Activated CD4-positive, alpha-beta T cell treated with anti-CD3 and anti-CD28 coated beads, Interleukin-2, amount 50 U/mL, for 24 hours (primary cell): ENCODE measurements around the gene E4F1.

ENCODE experiments used
- DNase-seq, 2 donors: peaks; one replicate each; pipeline ENCODE4 v3.0.0-alpha.2; 2020; ENCODE audit warnings: low read depth in 1 of 2, low spot score in 1 of 2

Gene E4F1

DNA sequence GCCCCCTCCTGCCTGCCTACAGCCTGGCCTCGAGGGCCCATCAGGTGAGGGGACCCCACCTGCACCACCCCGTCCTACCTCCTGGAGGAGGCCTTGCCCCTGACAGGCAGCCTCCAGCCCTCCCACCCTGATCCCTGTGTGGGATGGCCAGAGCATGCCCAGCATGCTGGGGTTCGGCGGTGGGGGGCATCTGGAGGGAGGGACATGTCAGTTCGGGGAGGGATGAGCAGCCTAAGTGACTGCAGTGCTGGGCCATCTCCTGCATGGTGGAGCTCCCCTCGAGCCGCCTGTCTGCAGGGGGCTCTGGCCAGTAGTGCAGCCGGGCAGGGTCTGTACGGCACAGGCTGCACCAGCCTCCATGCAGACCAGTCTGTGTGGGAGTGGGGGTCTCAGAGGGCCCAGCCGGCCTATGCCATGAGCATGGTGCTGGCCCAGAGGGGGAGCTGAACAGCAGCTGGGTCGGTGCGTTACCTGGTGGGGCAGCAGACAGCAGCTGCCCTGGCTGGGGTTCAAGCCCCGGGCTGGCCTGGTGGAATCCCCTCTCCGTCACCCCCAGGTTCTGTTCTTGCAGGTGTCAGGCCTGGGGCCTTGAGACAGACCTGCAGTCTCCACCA is 48.6 kb downstream of the E4F1 start:
- DNase-seq, result no peak

GRCh38 chr16:2273484-2273883 is 50.1 kb downstream of the E4F1 start:
- DNase-seq, result no peak

DNA sequence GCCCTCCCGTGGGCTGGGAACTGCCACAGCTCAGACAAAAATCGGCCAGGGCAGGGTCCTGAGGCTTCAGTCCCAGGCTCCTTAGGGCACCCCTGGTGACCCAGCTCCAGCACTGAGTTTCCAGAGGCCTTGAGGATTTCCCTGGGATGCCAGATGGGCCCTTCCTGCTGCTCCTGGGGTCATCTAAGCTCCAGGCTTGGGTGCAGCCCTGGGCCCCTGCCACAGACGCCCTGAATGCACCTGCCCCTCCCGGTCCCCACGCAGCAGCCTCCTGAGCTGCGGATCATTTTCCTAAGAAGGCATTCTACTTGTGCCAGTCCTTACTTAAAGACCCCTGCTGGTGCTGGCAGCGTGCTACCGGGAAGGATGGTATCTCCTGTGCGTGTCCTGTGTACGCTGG is 50.5 kb downstream of the E4F1 start:
- DNase-seq, result no peak

DNA sequence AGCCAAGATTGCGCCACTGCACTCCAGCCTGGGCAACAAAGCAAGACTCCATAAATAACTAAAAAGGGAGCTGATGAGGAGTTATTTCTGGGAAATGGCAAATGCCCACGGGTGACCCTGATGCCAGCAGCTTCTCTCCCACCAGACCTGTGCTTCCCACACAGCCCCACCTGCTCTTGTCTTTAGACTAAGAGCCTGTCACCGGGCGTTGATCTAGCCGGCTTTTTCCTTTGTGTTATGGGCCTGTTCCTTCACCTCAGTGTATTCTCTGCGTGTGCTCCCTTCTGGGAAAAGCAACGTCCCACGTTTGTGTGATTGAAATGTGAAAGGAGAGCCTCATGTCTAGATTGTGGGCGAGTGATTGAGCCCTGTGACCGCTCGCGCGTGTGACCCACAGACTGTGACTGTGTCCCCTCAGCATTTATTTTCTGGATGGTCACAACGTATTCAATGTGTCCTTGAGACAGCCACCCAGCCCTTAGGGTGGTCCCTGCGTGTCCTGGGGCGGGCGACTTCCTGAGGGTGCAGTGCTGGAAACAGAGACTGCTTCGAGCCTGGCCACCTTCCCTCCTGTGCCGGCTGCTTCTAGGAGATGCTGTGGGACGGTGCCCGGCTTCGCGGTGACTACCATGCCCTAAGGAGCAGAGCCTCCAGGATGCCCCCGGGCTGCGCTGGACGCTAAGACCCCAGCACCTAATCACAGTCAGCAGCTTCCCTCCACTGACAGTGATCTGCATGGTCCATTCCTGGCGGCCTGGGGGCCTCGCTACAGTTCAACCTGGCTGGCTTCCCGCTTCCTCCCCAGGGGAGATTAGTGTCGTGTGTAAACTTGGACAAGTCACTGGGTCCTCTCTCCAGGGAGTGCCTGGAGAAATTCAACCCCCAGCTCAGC is 52.3 kb downstream of the E4F1 start:
- no peak for DNase-seq

GRCh38 chr16:2276368-2277195 is 53.2 kb downstream of the E4F1 start:
- DNase-seq, result no peak

DNA sequence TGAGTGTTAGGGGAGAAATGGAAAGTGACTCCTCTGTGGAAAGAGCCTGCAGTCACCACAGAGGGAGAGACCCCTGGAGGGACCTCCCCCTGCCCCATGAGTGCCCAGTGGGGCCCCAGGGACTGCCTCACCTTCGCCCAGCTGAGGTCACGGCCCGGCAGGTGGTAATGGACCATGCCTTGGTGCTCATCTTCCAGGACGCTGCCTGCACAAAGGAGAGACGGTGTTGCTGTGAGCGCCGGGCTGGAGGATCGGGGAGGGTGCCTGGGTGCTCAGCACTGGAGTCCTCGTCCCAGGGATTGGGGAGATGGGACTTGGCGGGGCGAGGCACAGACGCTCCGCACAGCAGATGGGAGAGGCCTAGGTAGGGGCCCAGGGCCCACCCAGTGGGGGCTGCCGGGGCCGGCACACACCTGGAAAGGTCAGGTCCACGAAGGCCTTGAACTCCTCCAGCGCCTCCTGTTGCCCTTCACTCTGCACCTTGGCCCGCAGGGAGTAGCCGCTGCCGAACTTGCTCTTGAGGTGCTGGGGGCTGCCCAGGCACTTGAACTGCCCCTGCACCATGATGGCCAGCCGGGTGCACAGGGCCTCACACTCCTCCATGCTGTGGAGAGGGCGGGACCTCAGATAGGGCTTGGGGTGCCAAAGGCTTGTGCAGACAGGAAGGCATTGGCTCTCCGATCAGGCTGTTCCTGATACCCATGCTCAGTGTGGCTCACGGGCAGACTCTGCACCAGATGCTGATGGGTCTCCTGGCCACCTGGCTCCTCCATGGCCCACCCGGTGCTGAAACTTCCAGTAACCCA is 54.3 kb downstream of the E4F1 start:
- DNase-seq, result no peak

GRCh38 chr16:2278272-2278608 is 54.8 kb downstream of the E4F1 start:
- no peak for DNase-seq

DNA sequence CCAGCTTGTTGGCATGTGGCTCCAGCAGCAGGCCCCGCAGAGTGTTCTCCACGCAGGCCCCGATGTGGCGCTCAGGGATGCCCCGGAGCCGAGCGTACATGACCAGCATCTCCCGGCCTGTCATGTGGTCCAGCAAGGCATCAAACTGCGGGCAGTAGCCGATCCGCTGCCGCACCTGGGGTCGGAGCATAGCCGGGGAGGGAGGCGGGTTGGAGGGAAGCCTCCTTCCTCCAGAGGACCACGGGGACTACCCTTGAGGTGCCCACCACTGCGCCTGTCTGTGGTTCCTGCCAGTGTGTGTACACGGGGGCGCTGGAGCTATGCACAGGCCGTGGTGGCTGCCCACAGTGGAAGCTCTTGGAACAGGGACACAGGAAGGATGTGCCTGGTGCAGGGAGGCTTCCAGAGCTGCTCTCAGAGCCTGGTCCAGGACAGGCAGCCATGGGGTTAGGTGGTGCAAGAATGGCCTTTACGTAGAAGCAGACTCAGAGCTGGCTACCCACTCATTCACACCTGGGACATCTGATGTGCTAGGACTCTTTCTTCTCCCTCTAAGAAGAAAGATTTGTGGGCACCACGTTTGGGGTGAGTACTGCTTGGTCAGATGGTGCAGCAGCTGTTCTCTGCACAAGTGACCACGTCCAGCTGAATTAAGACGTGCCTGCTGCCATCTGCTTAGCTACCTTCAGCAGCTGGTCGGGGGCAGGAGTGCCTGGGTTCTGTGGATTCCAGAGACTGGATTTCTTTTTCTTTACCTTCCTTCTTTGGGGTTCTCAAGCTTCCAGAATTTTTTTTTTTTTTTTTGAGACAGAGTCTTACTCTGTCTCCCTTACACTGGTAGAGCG is 55.8 kb downstream of the E4F1 start:
- DNase-seq, result no peak

DNA sequence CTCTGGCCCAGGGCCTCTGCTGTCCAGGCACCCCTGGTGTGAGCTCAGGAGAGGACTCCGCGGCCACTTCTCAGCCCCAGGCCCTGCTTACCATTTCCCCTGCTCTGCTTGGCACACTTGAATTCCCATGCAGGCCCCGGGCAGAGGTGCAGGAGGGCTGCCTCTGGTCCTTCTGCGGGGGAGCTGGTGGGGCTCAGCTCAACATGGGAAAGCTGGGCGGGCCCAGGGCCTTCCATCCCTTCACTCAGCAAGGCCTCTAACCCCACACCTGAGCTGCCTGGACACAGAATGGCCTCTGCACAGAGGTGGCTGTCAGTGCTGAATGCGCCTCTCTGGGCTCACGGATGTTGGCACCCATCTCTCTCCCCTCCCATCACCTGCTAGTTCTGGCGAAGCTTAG is 57.1 kb downstream of the E4F1 start:
- no peak for DNase-seq

DNA sequence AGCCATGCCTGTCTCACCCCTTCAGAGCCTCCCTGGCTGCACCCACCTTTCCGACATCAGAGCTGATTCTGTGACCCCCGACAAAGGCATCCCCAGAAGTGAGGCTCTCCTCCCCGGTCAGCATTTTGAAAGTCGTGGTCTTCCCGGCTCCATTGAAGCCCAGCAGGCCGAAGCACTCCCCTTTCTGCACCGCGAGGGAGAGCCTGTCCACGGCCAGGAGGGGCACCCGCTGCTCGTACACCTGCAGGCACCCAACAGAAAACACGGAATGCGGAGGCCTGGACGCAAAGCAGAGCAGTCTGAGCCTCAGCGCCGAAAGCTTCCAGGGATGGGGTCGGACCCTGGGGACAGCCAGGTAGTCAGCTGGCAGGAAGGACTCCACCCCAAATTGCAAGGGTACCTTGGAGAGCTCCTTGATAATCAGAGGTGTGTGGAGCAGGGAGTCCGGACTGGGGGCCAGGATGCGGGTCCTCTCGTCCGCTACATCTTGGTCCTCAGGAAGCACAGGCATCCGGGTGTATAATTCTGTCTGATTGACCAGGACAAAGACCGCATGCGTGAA is 57.7 kb downstream of the E4F1 start:
- DNase-seq, result no peak

GRCh38 chr16:2282262-2282661 is 58.9 kb downstream of the E4F1 start:
- no peak for DNase-seq

GRCh38 chr16:2282866-2283555 is 59.6 kb downstream of the E4F1 start:
- no peak for DNase-seq

- DNase-seq, result no peak
Measured at GRCh38 chr16:2284001-2284770, 60.8 kb downstream of the E4F1 start.

DNA sequence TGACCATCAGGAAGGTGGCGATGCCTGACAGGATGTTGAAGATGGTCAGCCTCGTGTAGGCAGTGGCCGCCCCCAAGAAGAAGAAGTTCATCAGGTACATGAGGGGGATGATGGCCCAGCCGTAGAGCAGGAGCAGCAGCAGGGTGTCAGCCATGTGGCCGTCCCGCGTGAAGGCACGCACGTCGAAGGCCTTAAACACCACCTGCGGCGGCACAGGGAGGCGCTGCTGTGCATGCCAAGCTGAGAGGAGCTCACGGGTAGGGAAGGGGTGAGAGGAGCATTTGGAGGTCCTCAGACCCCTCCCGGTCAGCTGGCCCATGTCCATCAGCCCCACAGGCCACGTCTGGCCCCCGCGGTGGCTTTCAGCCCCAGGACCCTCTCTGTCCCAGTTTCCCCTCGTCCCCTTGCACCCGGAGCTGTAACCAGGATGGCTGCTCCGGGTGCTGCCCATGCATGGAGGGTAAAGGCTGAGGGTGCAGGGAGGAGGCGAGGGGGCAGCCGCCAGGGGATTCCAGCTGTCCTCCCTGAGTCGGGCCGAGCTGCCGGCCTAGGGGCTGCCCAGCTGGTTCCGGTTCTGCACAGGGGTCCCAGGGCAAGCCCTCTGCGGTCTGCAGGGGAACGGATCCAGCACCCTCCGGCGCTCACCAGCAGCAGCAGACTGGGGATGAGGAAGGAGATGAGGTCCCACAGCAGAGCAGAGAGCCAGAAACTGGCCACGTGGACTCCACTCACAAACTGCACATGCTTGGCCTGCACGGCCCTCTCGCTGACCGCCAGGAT is 61.6 kb downstream of the E4F1 start:
- DNase-seq, result no peak
